NCI-H1694 (cell line): Measurements from ENCODE around the gene OTULIN.

Experiments
- DNase-seq: peaks from one replicate; lab custom pipeline; 2025; lab: John Stamatoyannopoulos, UW

OTULIN gene

GRCh38 chr5:14664270-14665100, at the start of gene OTULIN:
Gene OTULIN, plus strand, starts transcription at chr5:14664718. Its CDS starts 108 bp downstream, at chr5:14664826.
- peak; percentile 85 for DNase-seq

- no peak for DNase-seq
Measured at GRCh38 chr5:14615365-14615764, 49.2 kb upstream of the OTULIN start.

GRCh38 chr5:14617441-14617840, 47.1 kb upstream of the OTULIN start:
- no peak for DNase-seq

GRCh38 chr5:14627270-14627669, 37.2 kb upstream of the OTULIN start:
- no peak for DNase-seq

GRCh38 chr5:14628346-14628745, 36.2 kb upstream of the OTULIN start:
- DNase-seq = no peak

GRCh38 chr5:14630671-14631070, 33.8 kb upstream of the OTULIN start:
- no peak for DNase-seq

GRCh38 chr5:14635656-14636055, 28.9 kb upstream of the OTULIN start:
- no peak for DNase-seq

GRCh38 chr5:14640765-14641164, 23.8 kb upstream of the OTULIN start:
- no peak for DNase-seq

GRCh38 chr5:14644623-14645237, 19.8 kb upstream of the OTULIN start:
- DNase-seq = no peak

GRCh38 chr5:14650052-14650451, 14.5 kb upstream of the OTULIN start:
- no peak for DNase-seq

GRCh38 chr5:14655146-14655741, 9.3 kb upstream of the OTULIN start:
- no peak for DNase-seq

- no peak for DNase-seq
Measured at GRCh38 chr5:14656898-14657297, 7.6 kb upstream of the OTULIN start.

- DNase-seq = no peak
Measured at GRCh38 chr5:14659821-14660607, 4.5 kb upstream of the OTULIN start.

GRCh38 chr5:14660833-14661232, 3.7 kb upstream of the OTULIN start:
- no peak for DNase-seq

GRCh38 chr5:14662721-14663260, 1.7 kb upstream of the OTULIN start:
- no peak for DNase-seq

GRCh38 chr5:14663734-14664269, 716 bp upstream of the OTULIN start:
- no peak for DNase-seq

- no peak for DNase-seq
Measured at GRCh38 chr5:14665101-14665822, 744 bp downstream of the OTULIN start.

- peak; percentile 29 for DNase-seq
Measured at GRCh38 chr5:14665949-14666348, 1.4 kb downstream of the OTULIN start.

GRCh38 chr5:14666357-14666756, 1.8 kb downstream of the OTULIN start:
- no peak for DNase-seq

GRCh38 chr5:14667290-14667689, 2.8 kb downstream of the OTULIN start:
- no peak for DNase-seq

GRCh38 chr5:14667770-14668169, 3.3 kb downstream of the OTULIN start:
- no peak for DNase-seq
